ENCODE measurements around the gene FNDC3B.

GRCh38 chr3:172398484-172398883 is 359.1 kb downstream of the FNDC3B start:
- TF ChIP-seq, protein P1, sequence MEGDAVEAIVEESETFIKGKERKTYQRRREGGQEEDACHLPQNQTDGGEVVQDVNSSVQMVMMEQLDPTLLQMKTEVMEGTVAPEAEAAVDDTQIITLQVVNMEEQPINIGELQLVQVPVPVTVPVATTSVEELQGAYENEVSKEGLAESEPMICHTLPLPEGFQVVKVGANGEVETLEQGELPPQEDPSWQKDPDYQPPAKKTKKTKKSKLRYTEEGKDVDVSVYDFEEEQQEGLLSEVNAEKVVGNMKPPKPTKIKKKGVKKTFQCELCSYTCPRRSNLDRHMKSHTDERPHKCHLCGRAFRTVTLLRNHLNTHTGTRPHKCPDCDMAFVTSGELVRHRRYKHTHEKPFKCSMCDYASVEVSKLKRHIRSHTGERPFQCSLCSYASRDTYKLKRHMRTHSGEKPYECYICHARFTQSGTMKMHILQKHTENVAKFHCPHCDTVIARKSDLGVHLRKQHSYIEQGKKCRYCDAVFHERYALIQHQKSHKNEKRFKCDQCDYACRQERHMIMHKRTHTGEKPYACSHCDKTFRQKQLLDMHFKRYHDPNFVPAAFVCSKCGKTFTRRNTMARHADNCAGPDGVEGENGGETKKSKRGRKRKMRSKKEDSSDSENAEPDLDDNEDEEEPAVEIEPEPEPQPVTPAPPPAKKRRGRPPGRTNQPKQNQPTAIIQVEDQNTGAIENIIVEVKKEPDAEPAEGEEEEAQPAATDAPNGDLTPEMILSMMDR (IDR thresholded peaks at IDR 0.05), result no peak
- no peak for TF ChIP-seq POLR2A (IDR thresholded peaks at IDR 0.05)

Data from testis (tissue), 2 donors.